Heart left ventricle (tissue), 16 donors: ENCODE results near the gene AP2A1. TPM values are rescaled to one million over a fixed set of nuclear protein-coding genes. Genes with fewer than 3 reads are reported as not detected.

Source experiments
- ATAC-seq, 4 donors: fragments of 200-7000 bp; cut with Tn5 transposase; one replicate each; pipeline ENCODE4 v1.9.1; 2020 to 2022; ENCODE audit warnings: moderate library complexity in 4 of 4, mild to moderate bottlenecking in 3 of 4, moderate number of reproducible peaks in 1 of 4
- DNase-seq, 5 donors: peaks; one replicate each; pipeline ENCODE4 v3.0.0-alpha.2; 2020
- H3K27ac ChIP-seq, 12 donors: fragments of 200-600 bp; sonication (generic) in 4 of 12; one replicate each; pipeline versions ENCODE4 v1.5.0 to v1.8.0; 2016 to 2022; ENCODE audit warnings: mild to moderate bottlenecking in 2 of 12
- H3K27me3 ChIP-seq, 9 donors: fragments of 200-600 bp; sonication (generic) in 2 of 9; one replicate each; pipeline versions ENCODE4 v1.5.1 to v1.8.0; 2016 to 2022; ENCODE audit warnings: mild to moderate bottlenecking in 3 of 9
- H3K36me3 ChIP-seq, 9 donors: fragments of 200-600 bp; sonication (generic) in 2 of 9; one replicate each; pipeline versions ENCODE4 v1.5.0 to v1.8.0; 2018 to 2022; ENCODE audit warnings: mild to moderate bottlenecking in 2 of 9
- H3K4me1 ChIP-seq, 12 donors: fragments of 200-600 bp; sonication (generic) in 4 of 12; one replicate each; pipeline versions ENCODE4 v1.5.0 to v1.8.0; 2016 to 2022; ENCODE audit warnings: mild to moderate bottlenecking in 3 of 12
- H3K4me3 ChIP-seq, 12 donors: fragments of 200-600 bp; sonication (generic) in 4 of 12; one replicate each; pipeline versions ENCODE4 v1.5.0 to v1.8.0; 2017 to 2022; ENCODE audit warnings: mild to moderate bottlenecking in 9 of 12, moderate library complexity in 4 of 12
- H3K9me3 ChIP-seq, 12 donors: fragments of 200-600 bp; sonication (generic) in 4 of 12; one replicate each; pipeline versions ENCODE4 v1.5.0 to v1.8.0; 2016 to 2022; ENCODE audit warnings: mild to moderate bottlenecking in 1 of 12
- POLR2A ChIP-seq, 2 donors: fragments of 450-650 bp; IDR thresholded peaks; one replicate each; pipeline ENCODE4 v1.6.1; 2017; ENCODE audit warnings: antibody characterized with exemption in 2 of 2, mild to moderate bottlenecking in 2 of 2, moderate library complexity in 2 of 2
- WGBS, 4 donors: extraction: QIAGEN DNeasy Blood & Tissue Kit in 2 of 4; methylation state at CpG; one replicate each; pipeline versions ENCODE4 v1.1.5 to v1.1.7; 2013 to 2018; 5-methylcytosine and 5-hydroxymethylcytosine counted together
- intact Hi-C, 10 donors: fragments of 100-400 bp; cut with DNase I; formaldehyde crosslinking; loops; one replicate each; pipeline versions ENCODE4 v1.11.1 to v1.14.2; 2022
- polyA plus RNA-seq, 2 donors: library from polyadenylated mRNA; stranded (reverse); fragments of 200-250 nt; gene quantifications; one replicate each; pipeline ENCODE4 v1.2.3, GENCODE V29; 2013
- total RNA-seq, 9 donors: library from RNA; depleted of rRNA in 2 of 9; stranded (reverse); fragments of >200 nt in 2 of 9; fragmentation: NEBNext Ultra II Directional in 3 of 9; extraction: Animal tissue kit (Norgen Biotek cat#: 25700) in 3 of 9; gene quantifications; one replicate each; pipeline versions ENCODE4 v1.1.0 to v1.2.4, GENCODE V29; 2016 to 2023
- TF ChIP-seq, protein P1 (sequence below), 12 donors: fragments of 200-600 bp; sonication (generic) in 4 of 12; IDR thresholded peaks; one replicate each; pipeline versions ENCODE4 v1.5.0 to v1.8.0; 2018 to 2022; ENCODE audit warnings: antibody characterized with exemption in 12 of 12, mild to moderate bottlenecking in 5 of 12
- donor health status: ischemic (EF 13 %, LVEDD 7.1; RV severe dilation, severe dysfunction).
- donor health status: healthy with polysubstance abuse.
- donor health status: DM: no; HTN: yes; CAD: no.
- donor health status: DM: no; HTN: no; CAD: no.
- donor health status: ischemic (EF 25% LVEDD 6.9; RV normal size, moderate dysfunction).
- donor health status: ischemic (EF 25% LVEDD 5.7; RV mildly dilated, moderate dysfunction).
- donor health status: healthy.
- donor health status: DM: yes; HTN: yes; CAD: no.
- donor health status: ischemic (EF 35%, LVEDD 5.7; RV mildly dilated, moderate dysfunction).
- donor health status: nonischemic (EF 11% LVEDD 7.7; RV severe dilation, severe dysfunction).
- donor health status: DM: yes; HTN: yes; CAD: no.
- donor health status: PGD.
- donor health status: ischemic (EF 29% LVEDD 5.4; RV normal size, mild dysfunction).
- donor health status: nonischemic (EF 23%, LVEDD 6.1; RV moderate dilation, normal function).

AP2A1 gene
- total and polyA plus RNA-seq, 11 donors = 33.4 to 152 (median 70.5) TPM

DNA sequence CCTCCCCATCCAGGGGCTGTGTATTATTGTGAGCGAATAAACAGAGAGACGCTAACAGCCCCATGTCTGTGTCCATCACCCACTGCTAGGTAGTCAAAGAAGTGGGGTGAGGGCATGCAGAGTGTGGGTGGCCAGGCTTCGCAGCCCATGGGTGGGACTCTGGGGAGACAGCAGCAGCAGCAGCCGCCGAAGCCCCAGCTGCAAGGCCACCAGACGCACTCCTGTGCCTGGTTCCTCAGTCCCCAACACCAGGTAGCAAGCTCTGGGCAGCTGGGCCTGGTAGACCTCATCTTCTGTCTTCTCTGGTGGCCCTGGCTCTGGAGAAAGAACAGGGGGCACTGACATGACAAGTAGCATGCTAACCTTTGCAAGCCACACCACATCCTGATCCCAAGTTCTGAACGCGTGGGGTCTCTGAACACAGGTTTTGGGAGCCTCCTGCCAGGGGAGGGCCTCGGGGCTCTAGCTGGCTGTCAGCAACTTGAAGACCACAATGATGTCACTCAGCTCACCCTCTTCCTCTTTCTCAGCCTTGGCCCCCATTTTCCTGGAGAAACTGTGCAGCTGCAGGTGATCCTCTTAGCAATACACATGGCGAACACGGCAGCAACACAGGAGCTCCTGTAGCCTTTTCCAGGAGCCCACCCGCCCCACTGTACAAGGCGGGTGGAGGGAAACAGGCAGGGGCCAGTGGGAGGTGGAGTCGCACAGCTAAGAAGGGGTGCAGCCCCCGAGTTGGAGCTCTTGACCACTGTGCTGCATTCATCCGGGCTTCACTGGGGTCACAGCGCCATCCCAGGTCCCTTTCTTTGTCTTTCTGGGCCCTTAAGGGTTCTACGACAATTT, 40.5 kb downstream of the AP2A1 start:
- intact Hi-C loops = loop anchor here in 5 of 10 donors (5.0 kb wide), 3 partner anchors 35 to 130 kb away; partner anchors contain the start of genes AP2A1 (in 3 of the 5) and PRMT1 (in 1 of the 5)
- Histone ChIP-seq H3K9me3 (no peaks in the 10 kb centered on the region), H3K27ac (peak overlapping the region in 1 of 12 donors; percentile 32), H3K4me1 (peaks cover 0 to 28% (median 17%) of the 10 kb centered on the region in 12 donors), H3K36me3 (peaks cover 0 to 54% (median 44%) of the 10 kb centered on the region in 9 donors), H3K4me3 (no peak overlapping the region), H3K27me3 (no peaks in the 10 kb centered on the region)
- no peak for ATAC-seq
- no peak for DNase-seq
- 84 to 88% (median 87%) methylated on average over 17 to 18 of the region's 18 CpGs for WGBS, 4 donors
- TF ChIP-seq, protein P1, sequence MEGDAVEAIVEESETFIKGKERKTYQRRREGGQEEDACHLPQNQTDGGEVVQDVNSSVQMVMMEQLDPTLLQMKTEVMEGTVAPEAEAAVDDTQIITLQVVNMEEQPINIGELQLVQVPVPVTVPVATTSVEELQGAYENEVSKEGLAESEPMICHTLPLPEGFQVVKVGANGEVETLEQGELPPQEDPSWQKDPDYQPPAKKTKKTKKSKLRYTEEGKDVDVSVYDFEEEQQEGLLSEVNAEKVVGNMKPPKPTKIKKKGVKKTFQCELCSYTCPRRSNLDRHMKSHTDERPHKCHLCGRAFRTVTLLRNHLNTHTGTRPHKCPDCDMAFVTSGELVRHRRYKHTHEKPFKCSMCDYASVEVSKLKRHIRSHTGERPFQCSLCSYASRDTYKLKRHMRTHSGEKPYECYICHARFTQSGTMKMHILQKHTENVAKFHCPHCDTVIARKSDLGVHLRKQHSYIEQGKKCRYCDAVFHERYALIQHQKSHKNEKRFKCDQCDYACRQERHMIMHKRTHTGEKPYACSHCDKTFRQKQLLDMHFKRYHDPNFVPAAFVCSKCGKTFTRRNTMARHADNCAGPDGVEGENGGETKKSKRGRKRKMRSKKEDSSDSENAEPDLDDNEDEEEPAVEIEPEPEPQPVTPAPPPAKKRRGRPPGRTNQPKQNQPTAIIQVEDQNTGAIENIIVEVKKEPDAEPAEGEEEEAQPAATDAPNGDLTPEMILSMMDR (IDR thresholded peaks at IDR 0.05) = no peak
- TF ChIP-seq POLR2A (IDR thresholded peaks at IDR 0.05) = no peak

DNA sequence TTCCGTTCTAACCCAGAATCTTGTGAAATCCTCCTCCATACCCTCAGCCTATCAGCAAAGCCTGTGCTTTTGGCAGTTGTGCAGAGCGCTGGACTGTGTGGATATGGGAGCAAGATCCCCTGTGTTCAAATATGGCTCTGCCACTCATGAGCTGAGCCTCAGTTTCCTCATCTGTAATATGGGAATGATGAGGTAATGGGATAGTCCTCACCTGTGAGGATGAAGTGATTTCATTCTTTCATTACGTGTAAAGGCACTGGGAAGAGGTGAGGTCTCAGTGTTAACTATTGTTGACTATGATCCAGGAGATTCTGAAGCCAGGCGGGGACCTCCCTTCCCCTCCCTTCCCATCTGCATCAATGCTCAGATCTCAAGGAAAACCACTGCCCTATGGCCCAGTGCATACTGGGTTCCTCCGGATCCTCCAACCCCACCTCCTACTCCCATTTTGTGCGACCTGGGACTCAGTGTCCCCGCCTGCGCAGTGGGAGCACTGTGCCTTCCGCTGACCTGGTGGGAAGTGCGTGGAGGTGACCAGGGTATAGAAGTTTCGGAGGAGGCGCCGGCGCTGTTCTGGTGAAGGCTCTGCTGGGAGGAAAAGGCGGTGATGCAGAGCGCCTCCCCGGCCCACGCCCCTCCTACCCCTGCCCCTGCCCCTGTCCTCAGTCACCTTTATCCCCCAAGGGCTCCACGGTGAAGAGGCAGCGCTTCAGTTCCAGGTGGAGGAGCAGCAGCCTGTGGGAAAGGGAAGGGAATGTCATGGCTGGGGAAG, 41.3 kb downstream of the AP2A1 start:
- ATAC-seq (peak in 1 of 4 donors; percentile 1), DNase-seq (peak in 1 of 5 donors; percentile 37)
- Histone ChIP-seq H3K36me3 (peaks cover 0 to 46% (median 37%) of the 10 kb centered on the region in 9 donors), H3K27me3 (no peaks in the 10 kb centered on the region), H3K4me3 (peak overlapping the region in 10 of 12 donors; percentile 69 to 99 (median 74)), H3K27ac (peak overlapping the region in 10 of 12 donors; percentile 24 to 90 (median 88)), H3K4me1 (peaks cover 0 to 36% (median 18%) of the 10 kb centered on the region in 12 donors), H3K9me3 (no peaks in the 10 kb centered on the region)
- 77 to 82% (median 80%) methylated on average over 20 of the region's 20 CpGs for WGBS, 4 donors
- TF ChIP-seq, protein P1 (IDR thresholded peaks at IDR 0.05) = no peak
- TF ChIP-seq POLR2A (IDR thresholded peaks at IDR 0.05) = no peak
- intact Hi-C loops = loop anchor here in 6 of 10 donors (2.0 to 5.0 kb wide), 5 partner anchors 36 to 131 kb away; partner anchors contain the start of genes AP2A1 (in 4 of the 6) and PRMT1 (in 1 of the 6)

DNA sequence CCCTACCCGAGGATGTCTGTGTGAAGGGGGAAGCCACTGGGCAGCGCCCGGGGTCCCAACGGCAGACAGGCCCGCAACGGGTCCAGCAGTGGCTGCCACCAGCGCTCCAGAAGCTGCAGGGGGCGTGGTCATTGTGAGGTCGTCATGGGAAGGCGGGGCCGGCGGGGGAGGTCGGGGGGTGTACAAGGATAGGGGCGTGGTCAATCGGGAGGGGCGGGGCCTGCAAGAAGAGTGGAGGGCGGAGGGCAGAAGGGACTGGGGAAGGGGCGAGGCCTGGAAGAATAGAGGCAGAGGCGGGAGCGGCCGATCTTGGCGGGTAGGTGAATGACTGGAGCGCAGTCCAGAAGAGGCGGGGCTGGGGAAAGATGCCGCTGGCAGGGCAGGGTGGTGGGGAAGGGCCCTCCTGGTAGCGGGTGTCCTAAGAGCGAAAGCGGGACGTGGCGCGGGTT, 41.9 kb downstream of the AP2A1 start:
- H3K4me1 ChIP-seq = peaks cover 0 to 37% (median 18%) of the 10 kb centered on the region in 12 donors
- 2 to 3% (median 2%) methylated on average over 30 to 31 of the region's 31 CpGs for WGBS, 4 donors
- no peaks in the 10 kb centered on the region for H3K9me3 ChIP-seq
- TF ChIP-seq, protein P1 (IDR thresholded peaks at IDR 0.05) = no peak
- peak in 1 of 2 donors; percentile 41 for TF ChIP-seq POLR2A (IDR thresholded peaks at IDR 0.05)
- peak overlapping the region; percentile 60 to 99 (median 74) for H3K4me3 ChIP-seq
- ATAC-seq = peak; percentile 39 to 78 (median 77)
- DNase-seq = peak; percentile 94 to 97 (median 95)
- peaks cover 0 to 40% (median 31%) of the 10 kb centered on the region in 9 donors for H3K36me3 ChIP-seq
- no peaks in the 10 kb centered on the region for H3K27me3 ChIP-seq
- intact Hi-C loops = loop anchor here in 6 of 10 donors (2.0 to 5.0 kb wide), 5 partner anchors 36 to 131 kb away; partner anchors contain the start of genes AP2A1 (in 4 of the 6) and PRMT1 (in 1 of the 6)
- H3K27ac ChIP-seq = peak overlapping the region; percentile 72 to 90 (median 88)
